H9 (cell line): Measurements from ENCODE around the gene GXYLT2. TPM values are rescaled to one million over a fixed set of nuclear protein-coding genes. Genes with fewer than 3 reads are reported as not detected.
A peak's percentile ranks its signal among the peaks of the same experiment; 100 is the strongest.

Source experiments
- DNase-seq: peaks from one replicate; pipeline ENCODE4 v3.0.0-alpha.2; 2017
- H2AFZ ChIP-seq: one replicate; pipeline ENCODE4 v1.6.1; 2013; ENCODE audit warnings: mild to moderate bottlenecking, low read length, control low read depth, moderate library complexity
- H2AK5ac ChIP-seq: 2 replicates; pipeline ENCODE4 v1.6.1; 2013; ENCODE audit warnings: low read length, control low read depth, mixed read lengths; ENCODE audit not compliant: insufficient read length
- H2BK120ac ChIP-seq: one replicate; pipeline ENCODE4 v1.6.1; 2013; ENCODE audit warnings: low read depth, mild to moderate bottlenecking, low read length, control low read depth, inconsistent platforms; ENCODE audit not compliant: poor library complexity, severe bottlenecking
- H2BK12ac ChIP-seq: 2 replicates; pipeline ENCODE4 v1.6.1; 2013; ENCODE audit warnings: low read length, control low read depth, mixed read lengths, low read depth; ENCODE audit not compliant: insufficient read length
- H2BK15ac ChIP-seq: 2 replicates; pipeline ENCODE4 v1.6.1; 2013; ENCODE audit warnings: low read depth, low read length, control low read depth
- H2BK20ac ChIP-seq: one replicate; pipeline ENCODE4 v1.6.1; 2013; ENCODE audit warnings: low read depth, mild to moderate bottlenecking, low read length, control low read depth, inconsistent platforms; ENCODE audit not compliant: poor library complexity, severe bottlenecking
- H2BK5ac ChIP-seq: 2 replicates; pipeline ENCODE4 v1.6.1; 2013; ENCODE audit warnings: low read length, control low read depth, mixed read lengths; ENCODE audit not compliant: insufficient read length
- H3K14ac ChIP-seq: 2 replicates; pipeline ENCODE4 v1.6.1; 2013; ENCODE audit warnings: low read length, control low read depth; ENCODE audit not compliant: insufficient read depth
- H3K18ac ChIP-seq: 2 replicates; pipeline ENCODE4 v1.6.1; 2013; ENCODE audit warnings: low read depth, mild to moderate bottlenecking, mixed read lengths, low read length, control low read depth; ENCODE audit not compliant: insufficient read length
- H3K23ac ChIP-seq: 2 replicates; pipeline ENCODE4 v1.6.1; 2013; ENCODE audit warnings: low read length, control low read depth, mixed read lengths, low read depth; ENCODE audit not compliant: insufficient read length
- H3K23me2 ChIP-seq: 2 replicates; pipeline ENCODE4 v1.6.1; 2013; ENCODE audit warnings: low read depth, mild to moderate bottlenecking, mixed read lengths, low read length, control low read depth; ENCODE audit not compliant: insufficient read length, poor library complexity, severe bottlenecking
- H3K27ac ChIP-seq: 2 replicates; pipeline ENCODE4 v1.5.1; 2013; ENCODE audit warnings: low read length, control low read depth, mixed read lengths, low read depth; ENCODE audit not compliant: insufficient read length
- H3K27me3 ChIP-seq: 2 replicates; pipeline ENCODE4 v1.6.1; 2013; ENCODE audit warnings: low read length, control low read depth, inconsistent platforms; ENCODE audit not compliant: insufficient read depth
- H3K4ac ChIP-seq: 2 replicates; pipeline ENCODE4 v1.6.1; 2013; ENCODE audit warnings: low read depth, mild to moderate bottlenecking, control low read depth, inconsistent platforms, low read length, moderate library complexity
- H3K4me1 ChIP-seq: 2 replicates; pipeline ENCODE4 v1.6.1; 2013; ENCODE audit warnings: low read length, control low read depth, inconsistent platforms; ENCODE audit not compliant: insufficient read depth
- H3K4me2 ChIP-seq: 2 replicates; pipeline ENCODE4 v1.6.1; 2013; ENCODE audit warnings: low read length, control low read depth, mixed read lengths; ENCODE audit not compliant: insufficient read length, insufficient read depth
- H3K56ac ChIP-seq: 2 replicates; pipeline ENCODE4 v1.6.1; 2013; ENCODE audit warnings: low read depth, mild to moderate bottlenecking, mixed read lengths, low read length, control low read depth; ENCODE audit not compliant: insufficient read length
- H3K79me1 ChIP-seq: 2 replicates; pipeline ENCODE4 v1.6.1; 2013; ENCODE audit warnings: low read depth, mild to moderate bottlenecking, moderate library complexity, low read length, control low read depth, inconsistent platforms; ENCODE audit not compliant: insufficient read depth, poor library complexity, severe bottlenecking
- H3K79me2 ChIP-seq: 2 replicates; pipeline ENCODE4 v1.6.1; 2013; ENCODE audit warnings: low read length, control low read depth, inconsistent platforms; ENCODE audit not compliant: insufficient read depth
- H3K9ac ChIP-seq: 2 replicates; pipeline ENCODE4 v1.6.1; 2013; ENCODE audit warnings: low read length, control low read depth, mixed read lengths; ENCODE audit not compliant: insufficient read length; ENCODE audit errors: extremely low read depth
- H3K9me3 ChIP-seq: one replicate; pipeline ENCODE4 v1.6.1; 2013; ENCODE audit warnings: low read depth, low read length, inconsistent platforms; ENCODE audit not compliant: control insufficient read depth
- H3T11ph ChIP-seq: one replicate; pipeline ENCODE4 v1.6.1; 2013; ENCODE audit warnings: mild to moderate bottlenecking, low read length, control low read depth, inconsistent platforms
- H4K20me1 ChIP-seq: one replicate; pipeline ENCODE4 v1.6.1; 2013; ENCODE audit not compliant: control insufficient read depth, insufficient read length, insufficient read depth
- H4K5ac ChIP-seq: 2 replicates; pipeline ENCODE4 v1.6.1; 2013; ENCODE audit warnings: low read depth, mild to moderate bottlenecking, mixed read lengths, low read length, control low read depth; ENCODE audit not compliant: insufficient read length
- H4K8ac ChIP-seq: replicated peaks from 2 replicates; pipeline ENCODE4 v1.6.1; 2013; ENCODE audit warnings: low read length, control low read depth, mixed read lengths, low read depth; ENCODE audit not compliant: insufficient read length
- H4K91ac ChIP-seq: 2 replicates; pipeline ENCODE4 v1.6.1; 2013; ENCODE audit warnings: low read depth, mild to moderate bottlenecking, moderate library complexity, mixed read lengths, low read length, control low read depth; ENCODE audit not compliant: insufficient read length
- H3K27ac Mint-ChIP-seq, 3 experiments: 2 replicates in 2 of 3; 3 replicates in 1 of 3; pipeline ENCODE4 v1.8.0; 2020 to 2021; ENCODE audit warnings: mixed read lengths in 3 of 3, mild to moderate bottlenecking in 1 of 3, moderate library complexity in 1 of 3
- H3K27me3 Mint-ChIP-seq: 2 replicates; pipeline ENCODE4 v1.8.0; 2021; ENCODE audit warnings: low read depth, mild to moderate bottlenecking, moderate library complexity, mixed read lengths
- H3K36me3 Mint-ChIP-seq, 3 experiments: 2 replicates in 2 of 3; 3 replicates in 1 of 3; pipeline ENCODE4 v1.8.0; 2020 to 2021; ENCODE audit warnings: low read depth in 3 of 3, mixed read lengths in 3 of 3; ENCODE audit not compliant: insufficient read depth in 1 of 3
- H3K4me1 Mint-ChIP-seq, 2 experiments: 2 replicates each; pipeline ENCODE4 v1.8.0; 2020; ENCODE audit warnings: mixed read lengths in 2 of 2
- H3K4me3 Mint-ChIP-seq, 2 experiments: 2 replicates in 1 of 2; 3 replicates in 1 of 2; pipeline ENCODE4 v1.8.0; 2020 to 2021; ENCODE audit warnings: mild to moderate bottlenecking in 2 of 2, mixed read lengths in 2 of 2, moderate library complexity in 1 of 2
- H3K9me3 Mint-ChIP-seq, 2 experiments: 2 replicates in 1 of 2; 3 replicates in 1 of 2; pipeline ENCODE4 v1.8.0; 2020; ENCODE audit warnings: mild to moderate bottlenecking in 2 of 2, mixed read lengths in 2 of 2, moderate library complexity in 1 of 2
- WGBS: extraction: QIAGEN DNeasy Blood & Tissue Kit; methylation state at CpG from one replicate; pipeline ENCODE4 v1.1.7; 2013; ENCODE audit warnings: missing lambda C conversion rate, low lambda C conversion rate, mixed read lengths; ENCODE audit not compliant: insufficient read length; ENCODE audit errors: extremely low coverage; 5-methylcytosine and 5-hydroxymethylcytosine counted together
- total RNA-seq: library from RNA; stranded (reverse); gene quantifications from 2 replicates; pipeline ENCODE4 v1.2.1, GENCODE V29; 2021
- TF ChIP-seq, protein P1 (sequence below): fragments of 200-600 bp; sonication (generic); conservative IDR thresholded peaks from 3 replicates; pipeline ENCODE4 v1.8.0; 2021; ENCODE audit warnings: antibody characterized with exemption, mild to moderate bottlenecking

The GXYLT2 gene
- total RNA-seq, 1 experiment from 2014 or later: 2.0 TPM

DNA sequence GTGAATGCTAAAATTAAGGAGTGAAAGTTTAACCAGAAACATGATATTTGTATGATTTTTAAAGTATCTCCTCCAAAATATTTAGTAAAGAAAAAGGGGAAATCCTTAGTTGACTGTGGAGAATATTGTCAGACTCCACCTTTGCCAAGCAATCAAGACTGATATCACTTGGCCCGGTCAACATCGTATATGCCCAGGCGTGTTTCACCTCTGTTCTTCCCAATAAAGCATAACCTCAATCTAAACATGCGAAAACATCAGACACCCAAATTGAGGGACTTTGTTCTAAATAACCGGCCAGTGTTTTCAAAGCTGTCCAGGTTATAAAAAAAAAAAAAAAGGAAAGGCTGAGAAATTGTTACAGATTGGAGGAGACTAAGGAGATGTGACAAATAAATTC is 54.6 kb downstream of the GXYLT2 start:
- no peak overlapping the region for H3K56ac ChIP-seq
- Mint-ChIP-seq H3K4me3 (no peak overlapping the region), H3K9me3 (no peaks in the 10 kb centered on the region), H3K4me1 (peaks cover 6 to 10% of the 10 kb centered on the region in 2 experiments), H3K27ac (peak overlapping the region in 1 of 3 experiments; percentile 13; a peak in 1 of 7 replicates), H3K27me3 (no peaks in the 10 kb centered on the region), H3K36me3 (no peaks in the 10 kb centered on the region)
- H3T11ph ChIP-seq: no peak overlapping the region
- H4K91ac ChIP-seq: no peak overlapping the region
- no peak for DNase-seq
- H3K23me2 ChIP-seq: no peaks in the 10 kb centered on the region
- no peak overlapping the region for H2BK5ac ChIP-seq
- no peak overlapping the region for H2BK120ac ChIP-seq
- H3K4me1 ChIP-seq: no peaks in the 10 kb centered on the region
- H3K4me2 ChIP-seq: no peak overlapping the region
- H2BK20ac ChIP-seq: no peak overlapping the region
- H3K79me2 ChIP-seq: no peaks in the 10 kb centered on the region
- H4K8ac ChIP-seq: no peak overlapping the region
- H3K9ac ChIP-seq: no peak overlapping the region
- no peak overlapping the region for H3K14ac ChIP-seq
- H2BK15ac ChIP-seq: no peak overlapping the region
- no peaks in the 10 kb centered on the region for H4K20me1 ChIP-seq
- no peak overlapping the region for H3K27ac ChIP-seq
- H3K79me1 ChIP-seq: no peaks in the 10 kb centered on the region
- no peaks in the 10 kb centered on the region for H3K9me3 ChIP-seq
- no CpG with 5 or more reads among the region's 5 CpGs for WGBS
- H3K18ac ChIP-seq: no peak overlapping the region
- H2AFZ ChIP-seq: no peak overlapping the region
- no peak overlapping the region for H3K4ac ChIP-seq
- no peak overlapping the region for H2AK5ac ChIP-seq
- TF ChIP-seq, protein P1, sequence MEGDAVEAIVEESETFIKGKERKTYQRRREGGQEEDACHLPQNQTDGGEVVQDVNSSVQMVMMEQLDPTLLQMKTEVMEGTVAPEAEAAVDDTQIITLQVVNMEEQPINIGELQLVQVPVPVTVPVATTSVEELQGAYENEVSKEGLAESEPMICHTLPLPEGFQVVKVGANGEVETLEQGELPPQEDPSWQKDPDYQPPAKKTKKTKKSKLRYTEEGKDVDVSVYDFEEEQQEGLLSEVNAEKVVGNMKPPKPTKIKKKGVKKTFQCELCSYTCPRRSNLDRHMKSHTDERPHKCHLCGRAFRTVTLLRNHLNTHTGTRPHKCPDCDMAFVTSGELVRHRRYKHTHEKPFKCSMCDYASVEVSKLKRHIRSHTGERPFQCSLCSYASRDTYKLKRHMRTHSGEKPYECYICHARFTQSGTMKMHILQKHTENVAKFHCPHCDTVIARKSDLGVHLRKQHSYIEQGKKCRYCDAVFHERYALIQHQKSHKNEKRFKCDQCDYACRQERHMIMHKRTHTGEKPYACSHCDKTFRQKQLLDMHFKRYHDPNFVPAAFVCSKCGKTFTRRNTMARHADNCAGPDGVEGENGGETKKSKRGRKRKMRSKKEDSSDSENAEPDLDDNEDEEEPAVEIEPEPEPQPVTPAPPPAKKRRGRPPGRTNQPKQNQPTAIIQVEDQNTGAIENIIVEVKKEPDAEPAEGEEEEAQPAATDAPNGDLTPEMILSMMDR: no peak
- H3K27me3 ChIP-seq: no peaks in the 10 kb centered on the region
- H4K5ac ChIP-seq: no peak overlapping the region
- H3K23ac ChIP-seq: no peak overlapping the region
- no peak overlapping the region for H2BK12ac ChIP-seq
